ENCODE measurements around the gene FCSK.

- TF ChIP-seq POLR2A (IDR thresholded peaks at IDR 0.05) (no peak), CTCF (IDR thresholded peaks at IDR 0.05) (no peak)
These were observed 14.2 kb upstream of the FCSK start for GRCh38 chr16:70440009-70440692.
